Measurements from ENCODE around the gene ADAM17. TPM values are rescaled to one million over a fixed set of nuclear protein-coding genes. Genes with fewer than 3 reads are reported as not detected.

Gene ADAM17
- polyA plus RNA-seq, 1 donor from 2014 or later = 32.6 TPM

GRCh38 chr2:9536504-9536903 lies 19.1 kb downstream of the ADAM17 start:
- Histone ChIP-seq H4K20me1 (ENCODE audit: insufficient read depth) (no peaks in the 10 kb centered on the region), H3F3A (ENCODE audit: insufficient read depth, low read length, poor library complexity, severe bottlenecking) (no peaks in the 10 kb centered on the region), H3K27ac (ENCODE audit: low read length) (no peak overlapping the region), H3K9ac (ENCODE audit: low read length) (no peak overlapping the region), H3K27me3 (ENCODE audit: insufficient read depth, low read depth, low read length) (no peaks in the 10 kb centered on the region), H3K4me2 (ENCODE audit: low read length) (no peak overlapping the region), H3K4me3 (ENCODE audit: low read length) (no peak overlapping the region), H3K9me2 (ENCODE audit: insufficient read depth, low read length) (no peaks in the 10 kb centered on the region), H2AFZ (ENCODE audit: low read depth, low read length) (no peak overlapping the region), H3K79me2 (replicated peaks; ENCODE audit: insufficient read depth, low read length) (no peaks in the 10 kb centered on the region), H3K9me3 (ENCODE audit: low read length) (no peaks in the 10 kb centered on the region), H3K36me3 (ENCODE audit: insufficient read depth, low read length) (no peaks in the 10 kb centered on the region)
- TF ChIP-seq TAF1 (IDR thresholded peaks at IDR 0.05; ENCODE audit: low read depth) (no peak), SMC3 (conservative IDR thresholded peaks at IDR 0.05; ENCODE audit: poor library complexity) (no peak), REST (IDR thresholded peaks at IDR 0.05; ENCODE audit: borderline replicate concordance) (no peak), POLR2AphosphoS5 (IDR thresholded peaks at IDR 0.05) (no peak), CTCF (IDR thresholded peaks at IDR 0.05; ENCODE audit: poor library complexity, severe bottlenecking) (no peak), EP300 (conservative IDR thresholded peaks at IDR 0.05; ENCODE audit: poor library complexity, severe bottlenecking) (no peak), MXI1 (conservative IDR thresholded peaks at IDR 0.05; ENCODE audit: poor library complexity, severe bottlenecking) (no peak), RAD21 (conservative IDR thresholded peaks at IDR 0.05) (no peak), EZH2 (IDR thresholded peaks at IDR 0.05; ENCODE audit: borderline replicate concordance, insufficient read depth, low read length, poor library complexity, severe bottlenecking) (no peak)

GRCh38 chr2:9535177-9535576 lies 20.5 kb downstream of the ADAM17 start:
- Histone ChIP-seq H3K9ac (ENCODE audit: low read length) (no peak overlapping the region), H3K9me3 (ENCODE audit: low read length) (no peaks in the 10 kb centered on the region), H3K36me3 (ENCODE audit: insufficient read depth, low read length) (no peaks in the 10 kb centered on the region), H4K20me1 (ENCODE audit: insufficient read depth) (no peaks in the 10 kb centered on the region), H3K79me2 (replicated peaks; ENCODE audit: insufficient read depth, low read length) (no peaks in the 10 kb centered on the region), H3K27me3 (ENCODE audit: insufficient read depth, low read depth, low read length) (no peaks in the 10 kb centered on the region), H2AFZ (ENCODE audit: low read depth, low read length) (no peak overlapping the region), H3F3A (ENCODE audit: insufficient read depth, low read length, poor library complexity, severe bottlenecking) (no peaks in the 10 kb centered on the region), H3K9me2 (ENCODE audit: insufficient read depth, low read length) (no peaks in the 10 kb centered on the region), H3K4me2 (ENCODE audit: low read length) (no peak overlapping the region), H3K4me3 (ENCODE audit: low read length) (no peak overlapping the region), H3K27ac (ENCODE audit: low read length) (no peak overlapping the region)
- TF ChIP-seq EP300 (conservative IDR thresholded peaks at IDR 0.05; ENCODE audit: poor library complexity, severe bottlenecking) (no peak), CTCF (IDR thresholded peaks at IDR 0.05; ENCODE audit: poor library complexity, severe bottlenecking) (no peak), SMC3 (conservative IDR thresholded peaks at IDR 0.05; ENCODE audit: poor library complexity) (no peak), EZH2 (IDR thresholded peaks at IDR 0.05; ENCODE audit: borderline replicate concordance, insufficient read depth, low read length, poor library complexity, severe bottlenecking) (no peak), TAF1 (IDR thresholded peaks at IDR 0.05; ENCODE audit: low read depth) (no peak), RAD21 (conservative IDR thresholded peaks at IDR 0.05) (no peak), POLR2AphosphoS5 (IDR thresholded peaks at IDR 0.05) (no peak), MXI1 (conservative IDR thresholded peaks at IDR 0.05; ENCODE audit: poor library complexity, severe bottlenecking) (no peak), REST (IDR thresholded peaks at IDR 0.05; ENCODE audit: borderline replicate concordance) (no peak)
